ENCODE data around the gene HORMAD2.

The HORMAD2 gene

DNA sequence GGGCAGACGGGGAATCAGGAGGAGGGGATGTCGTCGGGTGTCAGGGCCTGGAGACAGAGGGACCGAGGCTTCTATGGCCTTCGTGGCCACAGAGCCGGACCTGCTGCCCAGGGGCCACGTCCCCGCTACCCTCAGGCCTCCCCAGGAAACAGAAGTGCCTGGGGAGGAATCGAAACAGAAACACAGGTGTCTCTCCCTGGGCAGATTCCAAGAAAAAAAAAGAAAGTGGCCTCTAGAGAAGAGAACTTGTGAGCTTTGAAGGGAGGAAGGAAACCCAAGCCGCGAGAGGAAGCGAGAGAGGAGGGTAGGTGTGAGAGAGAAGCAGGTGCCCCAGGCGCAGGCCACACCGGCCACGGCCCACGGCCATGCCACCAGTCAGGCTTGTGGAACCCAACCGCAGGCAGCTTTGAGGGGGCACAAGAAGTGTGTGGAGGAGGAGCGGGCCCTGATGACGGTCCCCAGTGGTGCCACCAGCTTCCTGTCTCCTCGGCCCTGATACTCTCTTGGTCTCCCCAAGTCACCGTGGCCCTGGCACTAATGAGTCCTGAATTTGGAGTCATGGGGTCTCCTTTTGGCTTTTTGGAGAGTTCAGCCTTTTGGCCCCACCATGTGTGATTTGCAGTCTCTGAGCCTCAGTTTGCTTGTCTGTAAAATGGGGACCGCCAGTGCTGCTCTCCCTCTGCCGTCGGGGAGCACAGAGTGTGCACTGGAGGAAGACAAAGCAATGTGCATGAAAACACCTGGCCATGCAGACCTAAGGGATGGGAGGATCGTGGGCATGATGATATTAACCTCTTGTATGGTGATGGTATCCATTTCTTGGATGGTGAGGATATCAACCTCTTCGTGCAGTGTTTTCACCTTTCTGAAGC, 141.1 kb downstream of the HORMAD2 start:
- in situ Hi-C loops (cut with MboI; ENCODE audit: low sequenced_read_pairs), result no loop called here

DNA sequence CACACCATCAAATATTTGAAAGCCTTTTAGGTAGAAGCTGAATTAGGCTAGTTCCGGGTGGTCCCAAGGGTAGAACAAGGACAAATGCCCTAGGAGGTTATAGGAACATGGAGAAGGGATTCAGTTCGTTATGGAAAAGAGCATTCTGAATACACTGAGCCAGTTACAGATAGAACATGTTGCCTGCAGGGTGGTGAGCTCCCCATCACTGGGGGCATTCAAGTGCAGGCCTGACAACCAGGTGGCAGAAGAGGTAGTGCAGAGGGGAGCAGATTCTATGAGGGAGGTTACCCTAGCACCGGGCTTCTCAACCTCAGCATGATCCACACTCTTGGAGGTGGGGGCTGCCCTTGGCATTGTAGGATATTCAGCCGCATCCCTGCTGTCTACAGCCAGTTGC, 142.1 kb downstream of the HORMAD2 start:
- in situ Hi-C loops (cut with MboI; ENCODE audit: low sequenced_read_pairs), result no loop called here

DNA sequence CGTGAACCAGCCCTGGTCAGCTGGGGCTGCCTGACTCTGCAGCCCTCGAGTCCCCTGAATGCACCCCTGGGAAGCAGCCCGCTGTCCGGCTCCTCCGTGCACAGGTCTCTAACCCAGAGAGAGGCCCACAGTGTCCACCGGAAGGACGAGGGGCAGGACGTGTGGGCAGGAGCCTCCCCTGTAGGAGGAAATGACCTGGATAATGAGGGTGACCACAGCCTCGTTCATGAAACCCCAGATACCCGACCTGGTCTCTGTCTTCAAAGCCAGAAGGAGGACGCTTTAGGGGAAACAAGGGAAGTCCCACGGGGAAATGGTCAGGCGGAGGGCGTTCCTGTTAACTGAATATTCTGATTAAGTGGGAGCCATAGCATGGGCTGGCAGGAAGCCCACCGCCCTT, 143.0 kb downstream of the HORMAD2 start:
- in situ Hi-C loops (cut with MboI; ENCODE audit: low sequenced_read_pairs), result no loop called here

- in situ Hi-C loops (cut with MboI; ENCODE audit: low sequenced_read_pairs), result no loop called here
Measured at GRCh38 chr22:30224161-30224857, 144.0 kb downstream of the HORMAD2 start.

DNA sequence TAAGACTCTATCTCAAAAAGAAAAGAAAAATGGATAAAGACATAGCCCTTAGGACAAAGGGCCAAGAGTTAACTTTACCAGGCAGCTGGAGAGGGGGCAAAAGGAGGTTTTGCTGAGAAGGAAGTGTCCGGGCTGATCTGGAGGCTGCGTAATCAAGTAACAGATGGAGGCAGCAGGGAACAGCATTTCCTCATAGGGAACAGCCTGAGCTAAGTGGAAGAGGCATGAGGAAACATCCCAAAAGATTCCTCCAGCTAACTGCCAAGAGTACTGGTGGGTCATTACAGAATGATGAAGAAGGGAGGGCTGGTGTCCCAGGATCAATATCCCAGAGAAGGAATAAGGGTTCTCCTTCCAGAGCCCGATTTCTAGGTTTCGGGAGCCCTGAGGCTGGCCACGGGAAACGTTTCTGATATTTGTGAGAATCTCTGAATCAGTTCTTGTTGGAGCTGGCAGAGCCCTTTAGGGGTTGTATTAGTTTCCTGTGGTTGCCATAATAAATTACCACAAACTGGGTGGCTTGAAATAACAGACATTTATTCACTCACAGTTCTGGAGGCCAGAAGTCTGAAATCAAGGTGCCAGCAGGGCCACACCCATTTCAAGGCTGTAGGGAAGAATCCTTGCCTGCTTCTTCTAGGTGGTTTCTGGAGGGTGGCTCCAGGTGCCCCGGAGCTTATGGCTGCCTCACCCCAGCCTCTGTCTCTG, 145.1 kb downstream of the HORMAD2 start:
- in situ Hi-C loops (cut with MboI; ENCODE audit: low sequenced_read_pairs), result no loop called here

- in situ Hi-C loops (cut with MboI; ENCODE audit: low sequenced_read_pairs), result no loop called here
Measured at GRCh38 chr22:30226192-30226832, 146.0 kb downstream of the HORMAD2 start.

Measured in HL-60/S4 treated with phorbol 12-myristate 13-acetate at 8.2 ng/mL for 4 days and 3 days (cell line).